Measurements from ENCODE around the gene RAB21.

Gene RAB21

GRCh38 chr12:71787580-71787979 lies 32.9 kb downstream of the RAB21 start:
- DNase-seq (ENCODE audit: extremely low spot score) = no peak
- no peak for TF ChIP-seq CTCF (IDR thresholded peaks at IDR 0.05; ENCODE audit: control extremely low read depth, extremely low read depth, low read depth, missing control alignments)
- ChIA-PET CTCF (interaction anchor here (1.0 to 2.3 kb wide), 5 partner anchors 9 to 229 kb away, joined by 3 to 9 read pairs (median 3); no protein-coding TSS in a partner anchor), POLR2A (no interaction called here)

- no peak for TF ChIP-seq CTCF (IDR thresholded peaks at IDR 0.05; ENCODE audit: control extremely low read depth, extremely low read depth, low read depth, missing control alignments)
- ChIA-PET POLR2A (no interaction called here), CTCF (interaction anchor here (1.0 to 1.6 kb wide), 2 partner anchors 10 to 112 kb away, joined by 3 to 6 read pairs; no protein-coding TSS in a partner anchor)
- no peak for DNase-seq (ENCODE audit: extremely low spot score)
Measured at GRCh38 chr12:71790331-71790730, 35.7 kb downstream of the RAB21 start.

- ChIA-PET CTCF (interaction anchor here (1.1 to 1.8 kb wide), 4 partner anchors 10 to 21 kb away, joined by 3 to 13 read pairs (median 4); no protein-coding TSS in a partner anchor), POLR2A (no interaction called here)
- DNase-seq (ENCODE audit: extremely low spot score) = no peak
- no peak for TF ChIP-seq CTCF (IDR thresholded peaks at IDR 0.05; ENCODE audit: control extremely low read depth, extremely low read depth, low read depth, missing control alignments)
Measured at GRCh38 chr12:71791473-71792150, 36.9 kb downstream of the RAB21 start.

GRCh38 chr12:71792599-71792998 lies 37.9 kb downstream of the RAB21 start:
- CTCF ChIA-PET = interaction anchor here (1.0 to 1.8 kb wide), 5 partner anchors 9 to 46 kb away, joined by 3 to 13 read pairs (median 3); no protein-coding TSS in a partner anchor

GRCh38 chr12:71795901-71796300 lies 41.2 kb downstream of the RAB21 start:
- TF ChIP-seq CTCF (IDR thresholded peaks at IDR 0.05; ENCODE audit: control extremely low read depth, extremely low read depth, low read depth, missing control alignments) = no peak
- POLR2A ChIA-PET = no interaction called here
- DNase-seq (ENCODE audit: extremely low spot score) = no peak
- CTCF ChIA-PET = interaction anchor here (1.5 to 2.2 kb wide), 4 partner anchors 8 to 18 kb away, joined by 3 to 10 read pairs (median 6); no protein-coding TSS in a partner anchor

More at GRCh38 chr12:71792599-71792998, 37.9 kb downstream of the RAB21 start:
- DNase-seq (ENCODE audit: extremely low spot score) = no peak
- POLR2A ChIA-PET = no interaction called here
- TF ChIP-seq CTCF (IDR thresholded peaks at IDR 0.05; ENCODE audit: control extremely low read depth, extremely low read depth, low read depth, missing control alignments) = no peak

GRCh38 chr12:71797531-71797930 lies 42.9 kb downstream of the RAB21 start:
- TF ChIP-seq CTCF (IDR thresholded peaks at IDR 0.05; ENCODE audit: control extremely low read depth, extremely low read depth, low read depth, missing control alignments) = no peak
- ChIA-PET POLR2A (no interaction called here), CTCF (interaction anchor here (2.1 to 2.2 kb wide), 2 partner anchors 10 to 17 kb away, joined by 6 to 10 read pairs; no protein-coding TSS in a partner anchor)
- no peak for DNase-seq (ENCODE audit: extremely low spot score)

Measured in GM10248 (cell line).